Measurements from ENCODE around the gene DRC3. TPM values are rescaled to one million over a fixed set of nuclear protein-coding genes. Genes with fewer than 3 reads are reported as not detected.

The DRC3 gene
- total RNA-seq (2013; cell fraction: nucleolus; rRNA removed), result 0.44 and 2.1 TPM in 2 replicates
- total RNA-seq (2014; rRNA removed) (0.28 and 0.38 TPM in 2 replicates), total RNA-seq (2014; rRNA removed; fragmentation: Illumina TruSeq; extraction: Trizol) (not detected in 2 replicates), total RNA-seq (2021) (not detected in 2 replicates), polyA plus RNA-seq (2011; rRNA removed) (0.13 and 0.34 TPM in 2 replicates), polyA plus RNA-seq (2014; fragmentation: Illumina TruSeq; extraction: Trizol) (0.18 TPM in 1 of 2 replicates, not detected in the other), polyA plus RNA-seq (2014; fragmentation: Nextera tagmentation; extraction: Ambion mirVana) (under 1 TPM; 0.60 to 0.71 TPM), polyA plus RNA-seq (2014; rRNA removed) (not detected in 2 replicates), polyA plus RNA-seq (2016; fragmentation: Nextera tagmentation; extraction: Ambion mirVana) (1 to 10 TPM; 1.9 to 2.3 TPM), polyA minus RNA-seq (2011; rRNA and poly(A)+ RNA removed) (0.15 and 0.37 TPM in 2 replicates), Bru-seq, nascent RNA (percentile 11 among the genes with signal in this experiment), BruChase-seq, experiment 1, labeled RNA remaining after a 6-hour chase (percentile 2 among the genes with signal in this experiment), BruChase-seq, experiment 2, labeled RNA remaining after a 2-hour chase (percentile 2 among the genes with signal in this experiment)
- 0.59 TPM for polyA plus RNA-seq (2011; ENCODE audit: low read depth)
- 0.03 and 0.15 TPM in 2 replicates for polyA plus RNA-seq (2011; cell fraction: cytosol; rRNA removed)
- 0.44 and 0.60 TPM in 2 replicates for polyA plus RNA-seq (2011; cell fraction: nucleus; rRNA removed)
- polyA plus RNA-seq (2012), result 0.74 and 1.1 TPM in 2 replicates
- not detected in 2 replicates for polyA minus RNA-seq (2011; cell fraction: cytosol; rRNA and poly(A)+ RNA removed)
- polyA minus RNA-seq (2011; cell fraction: nucleus; rRNA and poly(A)+ RNA removed), result not detected in 2 replicates
- long read RNA-seq, experiment 1, partial matches to known transcripts, result 0 of 1 reads
- long read RNA-seq, experiment 1, other reads (novel, unspliced or antisense), result 1 of 1 reads
- long read RNA-seq, experiment 2, partial matches to known transcripts, result 0 of 1 reads
- long read RNA-seq, experiment 2, other reads (novel, unspliced or antisense), result 1 of 1 reads

DNA sequence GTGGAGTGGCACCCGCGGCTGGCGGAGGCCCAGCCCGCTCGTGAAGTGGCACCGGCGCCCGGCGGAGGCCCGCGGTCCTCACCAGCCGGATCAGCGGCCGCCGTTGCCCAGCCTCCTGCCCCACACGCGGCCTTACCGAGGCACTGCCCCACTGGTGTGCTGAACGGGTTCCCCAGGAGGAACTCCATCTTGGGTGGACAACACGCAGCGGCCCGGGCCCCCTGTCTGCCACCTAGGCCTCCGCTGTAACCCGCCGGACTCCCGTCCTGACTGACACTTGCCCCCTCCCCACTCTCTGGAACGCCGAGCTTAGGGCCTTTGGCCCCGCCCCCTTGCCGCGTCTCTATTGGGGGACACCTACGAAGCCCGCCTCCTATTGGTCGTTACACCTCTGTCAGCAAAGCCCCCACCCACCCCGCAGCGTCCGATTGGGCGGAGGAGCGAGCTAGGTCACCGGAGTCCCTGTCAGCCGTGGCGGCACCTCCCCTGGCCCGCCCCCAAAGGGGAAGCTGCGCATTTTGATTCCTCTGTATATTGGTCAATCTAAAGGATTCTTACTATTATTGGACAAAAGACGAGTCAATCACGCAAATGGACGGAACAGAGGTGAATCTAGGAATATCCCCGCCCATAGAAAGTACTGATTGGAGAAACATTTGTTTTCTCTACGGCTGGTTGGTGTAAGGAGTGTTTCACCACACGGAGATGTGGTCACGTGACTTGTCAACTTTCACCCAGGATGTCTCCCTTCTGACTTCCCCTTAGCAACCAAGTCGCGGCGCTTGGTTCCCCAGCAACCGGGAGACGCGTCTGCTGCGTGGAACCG lies at the start of gene DRC3, which contains the start of gene TOM1L2:
TSS of gene DRC3 (plus strand) at position 737 of the 826 bp plus-strand sequence. CDS start 4,737 bp downstream, outside the sequence.
TSS of gene TOM1L2 (minus strand) at position 275 of the 826 bp plus-strand sequence. CDS start at position 188, 87 bp downstream.
- Histone ChIP-seq H3K4me2 (ENCODE audit: control insufficient read depth, insufficient read depth) (peak within 1 kb of the TSS; percentile 94), H2AFZ (ENCODE audit: control insufficient read depth, low read depth, low read length) (peak within 1 kb of the TSS; percentile 85), H4K20me1 (ENCODE audit: control insufficient read depth, insufficient read depth) (no peaks in the 10 kb centered on the region), H3K4me3 (peak within 1 kb of the TSS; percentile 76), H3K27ac (ENCODE audit: control insufficient read depth, insufficient read depth) (peak within 1 kb of the TSS; percentile 18; the same call in 1 of the 2 replicates), H3K4me1 (ENCODE audit: control insufficient read depth, insufficient read depth, low read length) (peaks cover 10% of the 10 kb centered on the region), H3K9ac (ENCODE audit: control insufficient read depth, insufficient read depth, low read length) (peak within 1 kb of the TSS; percentile 69), H3K36me3 (ENCODE audit: control insufficient read depth in 2 of 2, insufficient read depth in 2 of 2, low read length in 1 of 2) (no peaks in the 10 kb centered on the region), H3K27me3 (replicated peaks in 1 of 2; ENCODE audit: control insufficient read depth in 2 of 2, insufficient read depth in 2 of 2, low read length in 1 of 2) (no peaks in the 10 kb centered on the region), H3K9me3 (replicated peaks; ENCODE audit: control insufficient read depth, insufficient read depth, low read length) (no peaks in the 10 kb centered on the region), H3K79me2 (ENCODE audit: control insufficient read depth, insufficient read depth, low read length) (peaks cover 3% of the 10 kb centered on the region)
- peak; percentile 96 for ATAC-seq
- peak; percentile 100 for DNase-seq (ENCODE audit: low read depth, low spot score)
- peak; percentile 100 for FAIRE-seq
- no TSS peak for BruUV-seq (replicated peaks)
- ChIA-PET POLR2A (interaction anchor here (0.6 to 7.9 kb wide), 14 partner anchors 8 to 139 kb away, joined by 3 to 73 read pairs (median 4); partner anchors contain the start of genes ATPAF2 and GID4), RAD21 (ENCODE audit: unreplicated experiment) (interaction anchor here (0.6 to 2.6 kb wide), 16 partner anchors 9 to 290 kb away, joined by 3 to 33 read pairs (median 4); no protein-coding TSS in a partner anchor), SMC1A (ENCODE audit: uncharacterized antibody, unreplicated experiment) (interaction anchor here (0.7 to 2.4 kb wide), 9 partner anchors 13 to 137 kb away, joined by 3 to 12 read pairs (median 5); no protein-coding TSS in a partner anchor), CTCF (interaction anchor here (0.6 to 1.9 kb wide), 15 partner anchors 12 to 1405 kb away, joined by 3 to 8 read pairs (median 4); partner anchors contain the start of genes ATPAF2 and GID4)
- intact Hi-C loops (cut with micrococcal nuclease; ENCODE audit: unreplicated experiment) (no loop called here), in situ Hi-C loops (cut with MboI) (no loop called here)
- WGBS (ENCODE audit: insufficient coverage, insufficient replicate concordance, low lambda C conversion rate, missing lambda C conversion rate), result 1% methylated on average over 59 of the region's 59 CpGs
- TF ChIP-seq, protein P1, sequence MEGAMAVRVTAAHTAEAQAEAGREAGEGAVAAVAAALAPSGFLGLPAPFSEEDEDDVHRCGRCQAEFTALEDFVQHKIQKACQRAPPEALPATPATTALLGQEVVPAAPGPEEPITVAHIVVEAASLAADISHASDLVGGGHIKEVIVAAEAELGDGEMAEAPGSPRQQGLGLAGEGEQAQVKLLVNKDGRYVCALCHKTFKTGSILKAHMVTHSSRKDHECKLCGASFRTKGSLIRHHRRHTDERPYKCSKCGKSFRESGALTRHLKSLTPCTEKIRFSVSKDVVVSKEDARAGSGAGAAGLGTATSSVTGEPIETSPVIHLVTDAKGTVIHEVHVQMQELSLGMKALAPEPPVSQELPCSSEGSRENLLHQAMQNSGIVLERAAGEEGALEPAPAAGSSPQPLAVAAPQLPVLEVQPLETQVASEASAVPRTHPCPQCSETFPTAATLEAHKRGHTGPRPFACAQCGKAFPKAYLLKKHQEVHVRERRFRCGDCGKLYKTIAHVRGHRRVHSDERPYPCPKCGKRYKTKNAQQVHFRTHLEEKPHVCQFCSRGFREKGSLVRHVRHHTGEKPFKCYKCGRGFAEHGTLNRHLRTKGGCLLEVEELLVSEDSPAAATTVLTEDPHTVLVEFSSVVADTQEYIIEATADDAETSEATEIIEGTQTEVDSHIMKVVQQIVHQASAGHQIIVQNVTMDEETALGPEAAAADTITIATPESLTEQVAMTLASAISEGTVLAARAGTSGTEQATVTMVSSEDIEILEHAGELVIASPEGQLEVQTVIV (IDR thresholded peaks at IDR 0.05; ENCODE audit: borderline replicate concordance, partially characterized antibody), result peak; percentile 82
- TF ChIP-seq NFXL1 (IDR thresholded peaks at IDR 0.05; ENCODE audit: borderline replicate concordance) (no peak), ZNF207 (IDR thresholded peaks at IDR 0.05; ENCODE audit: borderline replicate concordance) (peak; percentile 84; the same call in 1 of the 2 replicates), NFYB (IDR thresholded peaks at IDR 0.05; ENCODE audit: insufficient read depth, low read depth, low read length) (peak; percentile 97), ZBTB4 (CRISPR knock-in tag; IDR thresholded peaks at IDR 0.05) (peak; percentile 96), NFYA (IDR thresholded peaks at IDR 0.05; ENCODE audit: borderline replicate concordance, low read depth, low read length) (peak; percentile 96), MAX (IDR thresholded peaks at IDR 0.05; ENCODE audit: low read depth, low read length) (peak; percentile 74), IRF5 (IDR thresholded peaks at IDR 0.05; ENCODE audit: borderline replicate concordance) (no peak)
